T-helper 22 cell (primary cell): ENCODE results near the gene KCNC2.
"Not testable (repeated sequence)": the region's sequence is repeated elsewhere in the genome, so short reads cannot be mapped to it uniquely, and the experiment has no call there.

Experiments
- DNase-seq: peaks from one replicate; pipeline ENCODE4 v3.0.0-alpha.2; 2020; ENCODE audit warnings: low read depth

KCNC2 gene

GRCh38 chr12:75209812-75210138 is at the start of gene KCNC2:
Gene KCNC2, minus strand, starts transcription at chr12:75209839.
- no peak for DNase-seq

- DNase-seq: no peak
Observed at GRCh38 chr12:75259143-75259542, 49.5 kb upstream of the KCNC2 start.

GRCh38 chr12:75257510-75257909 is 47.9 kb upstream of the KCNC2 start:
- no peak for DNase-seq

GRCh38 chr12:75245108-75245507 is 35.5 kb upstream of the KCNC2 start:
- DNase-seq: no peak

GRCh38 chr12:75239987-75240386 is 30.3 kb upstream of the KCNC2 start:
- DNase-seq: no peak

GRCh38 chr12:75236206-75236605 is 26.6 kb upstream of the KCNC2 start:
- DNase-seq: no peak

GRCh38 chr12:75227132-75227531 is 17.5 kb upstream of the KCNC2 start:
- DNase-seq: no peak

GRCh38 chr12:75212072-75212471 is 2.4 kb upstream of the KCNC2 start:
- no peak for DNase-seq

GRCh38 chr12:75208856-75209811 is 505 bp downstream of the KCNC2 start:
- no peak for DNase-seq

GRCh38 chr12:75207338-75208083 is 2.1 kb downstream of the KCNC2 start:
- DNase-seq: no peak

- DNase-seq: no peak
Observed at GRCh38 chr12:75205558-75205957, 4.1 kb downstream of the KCNC2 start.

- DNase-seq: no peak
Observed at GRCh38 chr12:75196865-75197264, 12.8 kb downstream of the KCNC2 start.

- DNase-seq: no peak
Observed at GRCh38 chr12:75196408-75196807, 13.2 kb downstream of the KCNC2 start.

GRCh38 chr12:75194250-75194649 is 15.4 kb downstream of the KCNC2 start:
- DNase-seq: no peak

GRCh38 chr12:75192196-75192595 is 17.4 kb downstream of the KCNC2 start:
- no peak for DNase-seq

GRCh38 chr12:75190846-75191245 is 18.8 kb downstream of the KCNC2 start:
- DNase-seq: no peak

- DNase-seq: not testable (repeated sequence)
Observed at GRCh38 chr12:75185881-75186280, 23.8 kb downstream of the KCNC2 start.

GRCh38 chr12:75184516-75184915 is 25.1 kb downstream of the KCNC2 start:
- no peak for DNase-seq

GRCh38 chr12:75183967-75184366 is 25.7 kb downstream of the KCNC2 start:
- no peak for DNase-seq

GRCh38 chr12:75177997-75178396 is 31.6 kb downstream of the KCNC2 start:
- no peak for DNase-seq

GRCh38 chr12:75172611-75173010 is 37.0 kb downstream of the KCNC2 start:
- no peak for DNase-seq

- no peak for DNase-seq
Observed at GRCh38 chr12:75170640-75171185, 38.9 kb downstream of the KCNC2 start.

- no peak for DNase-seq
Observed at GRCh38 chr12:75162845-75163244, 46.8 kb downstream of the KCNC2 start.
